Upper lobe of left lung (tissue), 6 donors: ENCODE measurements around the gene ASB3. TPM values are rescaled to one million over a fixed set of nuclear protein-coding genes. Genes with fewer than 3 reads are reported as not detected.
A peak's percentile ranks its signal among the peaks of the same experiment; 100 is the strongest.

ENCODE experiments used
- ATAC-seq, 2 donors: fragments of 200-7000 bp; cut with Tn5 transposase; one replicate each; pipeline ENCODE4 v1.9.1; 2022; ENCODE audit warnings: mild to moderate bottlenecking in 2 of 2, moderate library complexity in 2 of 2; ENCODE audit not compliant: low FRiP score in 2 of 2
- DNase-seq, 2 donors: peaks; one replicate each; pipeline ENCODE4 v3.0.0-alpha.2; 2019 to 2020
- H3K27ac ChIP-seq, 4 donors: fragments of 200-600 bp; sonication (generic); one replicate each; pipeline ENCODE4 v1.5.1; 2016 to 2019
- H3K27me3 ChIP-seq, 4 donors: fragments of 200-600 bp; sonication (generic); one replicate each; pipeline ENCODE4 v1.5.1; 2017 to 2019
- H3K36me3 ChIP-seq, 4 donors: fragments of 200-600 bp; sonication (generic); one replicate each; pipeline ENCODE4 v1.5.1; 2016 to 2019
- H3K4me1 ChIP-seq, 4 donors: fragments of 200-600 bp; sonication (generic); one replicate each; pipeline ENCODE4 v1.5.1; 2018 to 2019
- H3K4me3 ChIP-seq, 4 donors: fragments of 200-600 bp; sonication (generic); one replicate each; pipeline ENCODE4 v1.5.1; 2017 to 2019; ENCODE audit warnings: mild to moderate bottlenecking in 2 of 4, moderate library complexity in 1 of 4
- H3K9me3 ChIP-seq, 4 donors: fragments of 200-600 bp; sonication (generic); one replicate each; pipeline ENCODE4 v1.5.1; 2018 to 2019
- EP300 ChIP-seq, 4 donors: sonication (generic); formaldehyde crosslinking; IDR thresholded peaks; one replicate each; pipeline ENCODE4 v1.5.1; 2017; ENCODE audit warnings: antibody characterized with exemption in 4 of 4, control low read depth in 2 of 4
- POLR2A ChIP-seq, 4 donors: fragments of 450-650 bp; IDR thresholded peaks; one replicate each; pipeline ENCODE4 v1.5.1; 2016 to 2017; ENCODE audit warnings: antibody characterized with exemption in 4 of 4, mild to moderate bottlenecking in 2 of 4
- POLR2AphosphoS5 ChIP-seq, 2 donors: sonication (generic); formaldehyde crosslinking; IDR thresholded peaks; one replicate each; pipeline ENCODE4 v1.5.1; 2017; ENCODE audit warnings: antibody characterized with exemption in 2 of 2
- WGBS, 2 donors: methylation state at CpG; one replicate each; pipeline ENCODE4 v1.1.5; 2017 to 2018; 5-methylcytosine and 5-hydroxymethylcytosine counted together
- total RNA-seq, 6 donors: library from RNA; depleted of rRNA in 4 of 6; stranded (reverse); fragments of >200 nt in 4 of 6; gene quantifications; one replicate each; pipeline versions ENCODE4 v1.1.0 to v1.2.1, GENCODE V29; 2016 to 2021
- TF ChIP-seq, protein P1 (sequence below), 6 experiments: fragments of 450-650 bp in 4 of 6; fragments of 200-600 bp in 2 of 6; sonication (generic) in 2 of 6; IDR thresholded peaks; one replicate each; pipeline ENCODE4 v1.5.1; 2016 to 2019; ENCODE audit warnings: antibody characterized with exemption in 6 of 6
- donor health status: DM: no; HTN: no; CAD: no; lungs with moderate emphysema.
- donor health status: DM: no; HTN: yes; CAD: no; lungs with severe emphysema.

ASB3 gene
- total RNA-seq, 6 donors from 2014 or later = 16.4 to 54.2 (median 25.2) TPM

DNA sequence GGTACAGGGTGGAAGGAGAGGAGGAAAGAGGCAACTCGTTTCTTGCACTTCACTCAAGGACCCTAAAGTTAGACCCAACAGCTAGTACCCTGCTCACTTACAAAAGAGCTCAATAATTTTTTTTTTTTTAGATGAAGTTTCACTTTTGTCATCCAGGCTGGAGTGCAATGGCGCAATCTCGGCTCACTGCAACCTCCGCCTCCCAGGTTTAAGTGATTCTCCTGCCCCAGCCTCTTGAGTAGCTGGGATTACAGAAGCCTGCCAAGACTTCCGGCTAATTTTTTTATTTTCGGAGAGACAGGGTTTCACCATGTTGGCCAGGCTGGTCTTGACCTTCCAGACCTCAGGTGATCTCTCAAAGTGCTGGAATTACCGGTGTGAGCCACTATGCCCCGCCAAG, 4.1 kb downstream of the ASB3 start:
- peak overlapping the region; percentile 15 to 79 (median 44) for H3K27ac ChIP-seq
- DNase-seq (peak in 1 of 2 donors; percentile 72), ATAC-seq (peak in 1 of 2 donors; percentile 5)
- 37 to 40% methylated on average over 8 of the region's 8 CpGs for WGBS, 2 donors
- peaks cover 0 to 14% (median 2%) of the 10 kb centered on the region in 4 donors for H3K36me3 ChIP-seq
- H3K27me3 ChIP-seq = no peaks in the 10 kb centered on the region
- peaks cover 18 to 47% (median 40%) of the 10 kb centered on the region in 4 donors for H3K4me1 ChIP-seq
- H3K9me3 ChIP-seq = no peaks in the 10 kb centered on the region
- peak overlapping the region in 1 of 4 donors; percentile 20 for H3K4me3 ChIP-seq
- TF ChIP-seq, protein P1, sequence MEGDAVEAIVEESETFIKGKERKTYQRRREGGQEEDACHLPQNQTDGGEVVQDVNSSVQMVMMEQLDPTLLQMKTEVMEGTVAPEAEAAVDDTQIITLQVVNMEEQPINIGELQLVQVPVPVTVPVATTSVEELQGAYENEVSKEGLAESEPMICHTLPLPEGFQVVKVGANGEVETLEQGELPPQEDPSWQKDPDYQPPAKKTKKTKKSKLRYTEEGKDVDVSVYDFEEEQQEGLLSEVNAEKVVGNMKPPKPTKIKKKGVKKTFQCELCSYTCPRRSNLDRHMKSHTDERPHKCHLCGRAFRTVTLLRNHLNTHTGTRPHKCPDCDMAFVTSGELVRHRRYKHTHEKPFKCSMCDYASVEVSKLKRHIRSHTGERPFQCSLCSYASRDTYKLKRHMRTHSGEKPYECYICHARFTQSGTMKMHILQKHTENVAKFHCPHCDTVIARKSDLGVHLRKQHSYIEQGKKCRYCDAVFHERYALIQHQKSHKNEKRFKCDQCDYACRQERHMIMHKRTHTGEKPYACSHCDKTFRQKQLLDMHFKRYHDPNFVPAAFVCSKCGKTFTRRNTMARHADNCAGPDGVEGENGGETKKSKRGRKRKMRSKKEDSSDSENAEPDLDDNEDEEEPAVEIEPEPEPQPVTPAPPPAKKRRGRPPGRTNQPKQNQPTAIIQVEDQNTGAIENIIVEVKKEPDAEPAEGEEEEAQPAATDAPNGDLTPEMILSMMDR (IDR thresholded peaks at IDR 0.05) = no peak
- TF ChIP-seq EP300 (IDR thresholded peaks at IDR 0.05) (no peak), POLR2AphosphoS5 (IDR thresholded peaks at IDR 0.05) (no peak), POLR2A (IDR thresholded peaks at IDR 0.05) (no peak)

- Histone ChIP-seq H3K27ac (no peak overlapping the region), H3K4me3 (no peak overlapping the region), H3K36me3 (peaks cover 0 to 14% (median 2%) of the 10 kb centered on the region in 4 donors), H3K9me3 (no peaks in the 10 kb centered on the region), H3K4me1 (peaks cover 9 to 34% (median 30%) of the 10 kb centered on the region in 4 donors), H3K27me3 (no peaks in the 10 kb centered on the region)
- no peak for ATAC-seq
- 94 to 96% methylated on average over 4 of the region's 4 CpGs for WGBS, 2 donors
- TF ChIP-seq POLR2AphosphoS5 (IDR thresholded peaks at IDR 0.05) (no peak), POLR2A (IDR thresholded peaks at IDR 0.05) (no peak), EP300 (IDR thresholded peaks at IDR 0.05) (no peak)
- TF ChIP-seq, protein P1 (IDR thresholded peaks at IDR 0.05) = no peak
- DNase-seq = no peak
Observed at GRCh38 chr2:53780056-53780455, 6.7 kb downstream of the ASB3 start.

GRCh38 chr2:53778536-53779162, 8.1 kb downstream of the ASB3 start:
- Histone ChIP-seq H3K27me3 (no peaks in the 10 kb centered on the region), H3K27ac (no peak overlapping the region), H3K9me3 (no peaks in the 10 kb centered on the region), H3K36me3 (peaks cover 0 to 14% (median 3%) of the 10 kb centered on the region in 4 donors), H3K4me3 (no peak overlapping the region), H3K4me1 (peaks cover 0 to 20% (median 17%) of the 10 kb centered on the region in 4 donors)
- 82 to 89% methylated on average over 5 of the region's 5 CpGs for WGBS, 2 donors
- DNase-seq (no peak), ATAC-seq (no peak)
- TF ChIP-seq POLR2AphosphoS5 (IDR thresholded peaks at IDR 0.05) (no peak), EP300 (IDR thresholded peaks at IDR 0.05) (no peak), POLR2A (IDR thresholded peaks at IDR 0.05) (no peak)
- TF ChIP-seq, protein P1 (IDR thresholded peaks at IDR 0.05) = no peak

- WGBS, 2 donors = 44 to 60% methylated on average over 1 of the region's 1 CpG
- ATAC-seq = no peak
- TF ChIP-seq, protein P1 (IDR thresholded peaks at IDR 0.05) = no peak
- no peak for TF ChIP-seq POLR2A (IDR thresholded peaks at IDR 0.05)
- no peak for TF ChIP-seq EP300 (IDR thresholded peaks at IDR 0.05)
- TF ChIP-seq POLR2AphosphoS5 (IDR thresholded peaks at IDR 0.05) = no peak
- Histone ChIP-seq H3K4me3 (no peak overlapping the region), H3K36me3 (peaks cover 0 to 14% (median 4%) of the 10 kb centered on the region in 4 donors), H3K9me3 (no peaks in the 10 kb centered on the region), H3K4me1 (peaks cover 0 to 7% (median 4%) of the 10 kb centered on the region in 4 donors), H3K27ac (no peak overlapping the region), H3K27me3 (no peaks in the 10 kb centered on the region)
- DNase-seq = no peak
Observed at GRCh38 chr2:53777134-53777533, 9.6 kb downstream of the ASB3 start.

DNA sequence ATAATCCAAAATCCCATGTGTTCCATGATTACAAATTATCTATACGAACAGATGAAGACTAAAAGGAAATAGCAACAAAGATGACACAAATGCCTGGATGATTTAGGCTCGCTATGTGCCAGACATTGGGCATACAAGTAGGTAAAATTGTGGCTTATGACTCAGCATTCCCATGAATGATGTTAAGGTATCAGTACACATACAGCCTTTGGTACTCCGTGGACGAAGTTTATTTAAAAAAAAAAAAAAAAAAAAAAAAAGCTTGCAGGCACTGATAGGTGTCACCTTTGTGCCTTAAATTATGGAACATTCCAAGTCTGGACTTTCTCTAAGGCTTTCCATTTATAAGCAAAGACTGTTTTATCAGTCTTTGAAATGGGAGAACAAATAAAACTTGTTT, 16.5 kb downstream of the ASB3 start:
- TF ChIP-seq, protein P1 (IDR thresholded peaks at IDR 0.05) = no peak
- no peak for TF ChIP-seq EP300 (IDR thresholded peaks at IDR 0.05)
- TF ChIP-seq POLR2A (IDR thresholded peaks at IDR 0.05) = no peak
- no peak for TF ChIP-seq POLR2AphosphoS5 (IDR thresholded peaks at IDR 0.05)

More for the DNA sequence above, 16.5 kb downstream of the ASB3 start:
- H3K4me3 ChIP-seq = no peak overlapping the region
- ATAC-seq (no peak), DNase-seq (no peak)
- H3K4me1 ChIP-seq = peaks cover 6 to 14% (median 9%) of the 10 kb centered on the region in 4 donors
- H3K27ac ChIP-seq = no peak overlapping the region
- H3K9me3 ChIP-seq = no peaks in the 10 kb centered on the region
- peaks cover 0 to 4% (median 0%) of the 10 kb centered on the region in 4 donors for H3K36me3 ChIP-seq
- no peaks in the 10 kb centered on the region for H3K27me3 ChIP-seq
- 86 to 89% methylated on average over 4 of the region's 4 CpGs for WGBS, 2 donors
